Measurements from ENCODE around the gene VASP.

Gene VASP

DNA sequence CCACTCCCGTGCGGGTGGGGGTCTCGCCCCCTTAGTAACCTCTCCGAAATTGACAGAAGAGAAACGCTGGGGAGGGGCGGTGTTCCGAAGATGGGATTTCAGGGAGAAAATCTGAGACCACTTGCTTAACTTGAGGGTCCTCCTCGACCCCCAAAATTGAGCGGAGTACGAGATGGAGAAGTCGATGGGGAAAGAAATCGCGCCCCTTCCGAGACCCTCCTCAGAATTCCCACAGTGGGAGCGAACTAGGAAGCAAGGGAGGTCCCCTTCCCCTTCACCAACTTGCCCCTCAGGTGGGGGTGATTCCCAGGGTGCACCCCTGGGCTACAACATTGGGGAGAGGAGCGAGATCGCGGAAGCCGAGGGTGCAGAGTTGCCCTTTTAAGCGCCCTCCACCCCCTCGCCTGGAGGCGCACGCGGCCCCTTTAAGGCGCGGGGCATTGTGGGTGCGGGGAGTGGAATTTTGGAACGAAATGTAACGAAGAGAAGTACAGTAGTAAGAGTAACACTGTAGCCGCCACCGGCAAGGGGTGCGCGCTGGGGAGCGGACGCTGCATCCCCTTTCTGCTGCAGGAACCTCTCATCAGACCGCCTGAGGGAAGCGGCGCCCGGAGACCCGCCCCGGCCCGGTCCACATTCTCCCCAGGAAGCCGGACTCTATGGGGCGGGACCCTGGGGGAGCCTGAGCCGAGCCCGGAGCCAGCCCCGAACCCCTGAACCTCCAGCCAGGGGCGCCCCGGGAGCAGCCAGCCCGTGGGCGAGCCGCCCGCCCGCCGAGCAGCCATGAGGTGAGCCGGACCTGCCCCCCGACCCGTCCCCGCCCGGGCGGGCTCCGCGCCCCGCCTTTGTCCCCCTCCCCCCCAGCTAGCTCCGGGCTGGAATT lies at the start of gene VASP:
VASP (plus strand) TSS at position 491 of the 883 bp plus-strand sequence; CDS start at position 784, 293 bp downstream.
- peaks cover 15% of the 10 kb centered on the region for H3K36me3 Mint-ChIP-seq (ENCODE audit: low read depth)
- ATAC-seq (peak; percentile 55), DNase-seq (peak; percentile 91)
- H3K27ac Mint-ChIP-seq, result peak within 1 kb of the TSS; percentile 92
- no peaks in the 10 kb centered on the region for H3K9me3 Mint-ChIP-seq
- H3K4me3 Mint-ChIP-seq, result peak within 1 kb of the TSS; percentile 91
- H3K27me3 Mint-ChIP-seq, result no peaks in the 10 kb centered on the region
- peaks cover 61% of the 10 kb centered on the region for H3K4me1 Mint-ChIP-seq

DNA sequence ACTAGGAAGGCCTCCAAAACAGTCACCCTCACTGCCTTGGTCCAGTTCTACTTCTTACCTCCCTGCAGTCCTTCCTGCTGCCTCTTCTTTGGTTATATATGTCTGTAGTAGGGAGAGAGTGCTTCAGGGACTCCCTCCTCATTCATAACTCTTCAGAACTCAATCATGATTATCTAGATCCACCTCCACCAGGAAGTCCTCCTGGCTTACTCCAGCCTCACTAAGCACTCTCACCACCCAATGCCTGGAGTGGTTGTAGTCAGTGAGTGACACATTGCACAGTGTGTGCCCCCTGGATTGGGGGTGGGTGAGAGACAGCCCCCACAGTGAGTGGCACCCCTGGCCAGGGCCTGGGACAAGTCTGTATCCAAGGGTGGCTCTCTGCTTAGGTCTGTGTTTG lies 49.5 kb upstream of the VASP start:
- DNase-seq, result no peak
- H3K36me3 Mint-ChIP-seq (ENCODE audit: low read depth), result no peaks in the 10 kb centered on the region
- H3K4me3 Mint-ChIP-seq, result no peak overlapping the region
- H3K9me3 Mint-ChIP-seq, result no peaks in the 10 kb centered on the region
- ATAC-seq, result no peak
- H3K4me1 Mint-ChIP-seq, result peaks cover 21% of the 10 kb centered on the region
- peaks cover 2% of the 10 kb centered on the region for H3K27me3 Mint-ChIP-seq
- H3K27ac Mint-ChIP-seq, result no peak overlapping the region

DNA sequence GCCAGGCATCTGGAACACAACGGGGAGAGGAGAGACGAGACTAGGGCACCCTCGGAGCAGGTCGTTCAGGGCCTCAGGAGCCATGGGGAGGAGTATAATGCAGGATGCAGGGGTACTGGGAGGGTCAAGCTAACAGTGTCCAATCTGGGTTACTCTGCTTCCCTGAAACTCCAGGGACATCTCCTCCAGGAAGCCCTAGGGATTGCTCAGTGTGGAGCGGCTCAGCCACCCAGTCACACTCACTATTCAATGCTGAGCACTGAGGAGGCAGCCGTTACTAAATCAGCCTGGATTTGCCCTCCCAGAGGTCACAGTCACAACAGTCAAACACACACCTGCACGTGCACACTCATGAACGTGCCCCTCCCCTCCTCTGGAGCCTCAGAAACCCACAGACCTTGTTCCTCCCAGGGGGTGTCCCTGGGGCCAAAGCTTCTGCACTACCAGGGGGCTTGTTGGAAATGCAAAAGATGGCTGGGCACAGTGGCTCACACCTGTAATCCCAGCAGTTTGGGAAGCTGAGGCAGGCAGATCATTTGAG lies 46.4 kb upstream of the VASP start:
- H3K36me3 Mint-ChIP-seq (ENCODE audit: low read depth), result no peaks in the 10 kb centered on the region
- H3K9me3 Mint-ChIP-seq, result no peaks in the 10 kb centered on the region
- peaks cover 11% of the 10 kb centered on the region for H3K4me1 Mint-ChIP-seq
- no peak for ATAC-seq
- no peak for DNase-seq
- H3K4me3 Mint-ChIP-seq, result no peak overlapping the region
- H3K27ac Mint-ChIP-seq, result no peak overlapping the region
- H3K27me3 Mint-ChIP-seq, result peaks cover 10% of the 10 kb centered on the region

DNA sequence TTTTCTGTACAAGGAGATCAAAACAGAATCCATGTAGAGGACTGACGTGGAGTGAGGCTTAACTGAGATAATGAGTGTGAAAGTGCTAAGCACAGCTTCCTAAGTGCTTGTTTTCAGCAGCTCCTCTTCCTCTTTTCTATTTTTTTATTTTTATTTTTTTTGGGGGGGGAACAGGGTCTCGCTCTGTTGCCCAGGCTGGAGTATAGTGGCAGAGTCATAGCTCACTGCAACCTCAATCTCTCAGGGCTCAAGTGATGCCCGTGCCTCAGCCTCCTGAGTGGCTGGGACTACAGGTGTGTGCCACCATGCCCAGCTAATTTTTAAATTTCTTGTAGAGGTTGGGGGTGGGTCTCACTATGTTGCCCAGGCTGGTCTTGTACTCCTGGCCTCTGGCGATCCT lies 45.1 kb upstream of the VASP start:
- Mint-ChIP-seq H3K27ac (no peak overlapping the region), H3K4me3 (no peak overlapping the region), H3K27me3 (peaks cover 10% of the 10 kb centered on the region), H3K4me1 (peaks cover 5% of the 10 kb centered on the region), H3K36me3 (ENCODE audit: low read depth) (no peaks in the 10 kb centered on the region), H3K9me3 (no peaks in the 10 kb centered on the region)
- DNase-seq (no peak), ATAC-seq (no peak)

DNA sequence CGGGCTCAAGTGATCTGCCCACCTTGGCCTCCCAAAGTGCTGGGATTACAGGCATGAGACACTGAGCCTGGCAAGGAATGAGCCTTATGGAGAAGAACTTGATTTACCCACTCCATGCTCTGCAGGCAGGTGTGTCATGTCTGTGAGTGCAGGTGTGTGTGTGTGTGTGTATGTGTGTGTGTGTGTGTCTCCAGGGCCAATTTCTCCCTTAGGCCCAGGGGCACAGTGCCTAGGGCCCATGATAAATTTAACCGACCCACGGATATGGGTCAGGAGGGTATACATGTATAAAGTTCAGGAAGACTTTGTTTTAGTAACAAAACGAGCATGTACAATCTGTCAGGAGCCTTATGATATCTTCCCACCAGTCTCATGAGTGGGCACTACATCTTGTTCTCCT lies 44.0 kb upstream of the VASP start:
- no peak for ATAC-seq
- H3K36me3 Mint-ChIP-seq (ENCODE audit: low read depth), result no peaks in the 10 kb centered on the region
- peaks cover 9% of the 10 kb centered on the region for H3K4me1 Mint-ChIP-seq
- peaks cover 10% of the 10 kb centered on the region for H3K27me3 Mint-ChIP-seq
- H3K4me3 Mint-ChIP-seq, result no peak overlapping the region
- no peaks in the 10 kb centered on the region for H3K9me3 Mint-ChIP-seq
- DNase-seq, result no peak
- H3K27ac Mint-ChIP-seq, result no peak overlapping the region

DNA sequence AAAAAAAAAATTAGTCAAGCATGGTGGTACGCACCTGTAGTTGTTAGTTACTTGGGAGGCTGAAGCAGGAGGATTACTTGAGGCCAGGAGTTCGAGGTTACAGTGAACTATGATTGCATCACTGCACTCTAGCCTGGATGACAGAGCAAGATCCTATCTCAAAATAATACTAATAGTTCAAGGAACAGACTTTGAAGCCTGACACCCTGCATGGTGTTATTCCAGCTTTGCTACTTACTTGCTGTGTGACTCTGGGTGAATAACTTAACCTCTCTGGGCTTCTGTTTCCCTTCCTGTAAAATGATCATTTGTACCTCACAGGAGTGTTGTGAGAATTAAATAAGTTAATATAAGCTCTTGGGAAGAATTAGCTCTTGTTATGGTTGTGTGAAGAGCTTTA lies 43.0 kb upstream of the VASP start:
- H3K9me3 Mint-ChIP-seq, result no peaks in the 10 kb centered on the region
- H3K4me1 Mint-ChIP-seq, result peaks cover 14% of the 10 kb centered on the region
- no peak overlapping the region for H3K4me3 Mint-ChIP-seq
- DNase-seq, result no peak
- no peaks in the 10 kb centered on the region for H3K36me3 Mint-ChIP-seq (ENCODE audit: low read depth)
- peaks cover 10% of the 10 kb centered on the region for H3K27me3 Mint-ChIP-seq
- no peak for ATAC-seq
- H3K27ac Mint-ChIP-seq, result no peak overlapping the region

DNA sequence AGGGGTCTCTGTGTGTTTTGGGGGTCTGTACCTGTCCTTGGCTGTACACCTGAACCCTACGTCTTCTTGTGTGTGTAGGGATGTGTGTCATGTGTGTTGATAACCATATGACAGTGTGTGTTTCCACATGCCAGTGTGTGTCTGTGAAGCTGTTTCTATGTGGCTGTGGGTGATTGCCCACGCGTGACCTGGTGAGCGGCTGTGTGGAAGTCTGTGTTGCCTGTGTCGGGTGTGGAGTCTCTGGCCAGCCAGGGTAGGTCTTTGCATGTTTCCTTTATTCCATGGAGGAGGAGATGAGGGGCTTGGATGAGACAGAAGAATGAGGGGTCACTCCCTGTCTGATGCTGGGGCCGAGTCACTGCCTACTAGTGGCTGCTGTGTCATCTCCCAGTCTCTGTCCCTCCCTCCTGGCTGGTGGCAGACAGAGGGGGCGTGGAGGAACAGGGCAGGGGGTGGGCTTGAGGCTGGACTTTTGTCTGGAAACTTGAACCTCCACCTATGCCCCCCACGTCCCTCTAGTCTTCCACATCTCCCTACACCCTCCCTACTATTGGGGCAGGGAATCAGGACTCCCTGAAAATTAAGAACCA lies 42.3 kb upstream of the VASP start:
- DNase-seq (no peak), ATAC-seq (no peak)
- H3K4me1 Mint-ChIP-seq, result peaks cover 20% of the 10 kb centered on the region
- peaks cover 6% of the 10 kb centered on the region for H3K36me3 Mint-ChIP-seq (ENCODE audit: low read depth)
- H3K9me3 Mint-ChIP-seq, result no peaks in the 10 kb centered on the region
- no peak overlapping the region for H3K4me3 Mint-ChIP-seq
- peaks cover 10% of the 10 kb centered on the region for H3K27me3 Mint-ChIP-seq
- H3K27ac Mint-ChIP-seq, result no peak overlapping the region

DNA sequence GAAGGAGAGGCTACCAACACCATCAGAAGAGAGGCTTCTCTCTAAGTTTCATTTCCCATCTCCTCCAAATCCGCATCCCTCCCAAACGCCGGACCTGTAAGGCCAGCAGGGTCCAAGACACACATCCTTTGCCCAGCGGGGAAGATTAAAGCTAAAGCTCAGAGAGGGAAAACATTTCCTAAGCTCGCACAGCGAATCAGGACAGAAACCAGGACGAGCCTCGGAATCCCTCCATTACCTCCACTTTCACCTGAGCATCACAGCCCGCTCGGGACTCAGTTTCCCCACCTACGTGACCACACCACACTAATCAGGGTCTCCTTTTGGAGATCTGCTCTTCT lies 40.2 kb upstream of the VASP start:
- DNase-seq (no peak), ATAC-seq (no peak)
- peak overlapping the region; percentile 86 for H3K4me3 Mint-ChIP-seq
- H3K27ac Mint-ChIP-seq, result peak overlapping the region; percentile 49
- H3K36me3 Mint-ChIP-seq (ENCODE audit: low read depth), result peaks cover 19% of the 10 kb centered on the region
- peaks cover 36% of the 10 kb centered on the region for H3K4me1 Mint-ChIP-seq
- H3K9me3 Mint-ChIP-seq, result no peaks in the 10 kb centered on the region
- peaks cover 13% of the 10 kb centered on the region for H3K27me3 Mint-ChIP-seq

DNA sequence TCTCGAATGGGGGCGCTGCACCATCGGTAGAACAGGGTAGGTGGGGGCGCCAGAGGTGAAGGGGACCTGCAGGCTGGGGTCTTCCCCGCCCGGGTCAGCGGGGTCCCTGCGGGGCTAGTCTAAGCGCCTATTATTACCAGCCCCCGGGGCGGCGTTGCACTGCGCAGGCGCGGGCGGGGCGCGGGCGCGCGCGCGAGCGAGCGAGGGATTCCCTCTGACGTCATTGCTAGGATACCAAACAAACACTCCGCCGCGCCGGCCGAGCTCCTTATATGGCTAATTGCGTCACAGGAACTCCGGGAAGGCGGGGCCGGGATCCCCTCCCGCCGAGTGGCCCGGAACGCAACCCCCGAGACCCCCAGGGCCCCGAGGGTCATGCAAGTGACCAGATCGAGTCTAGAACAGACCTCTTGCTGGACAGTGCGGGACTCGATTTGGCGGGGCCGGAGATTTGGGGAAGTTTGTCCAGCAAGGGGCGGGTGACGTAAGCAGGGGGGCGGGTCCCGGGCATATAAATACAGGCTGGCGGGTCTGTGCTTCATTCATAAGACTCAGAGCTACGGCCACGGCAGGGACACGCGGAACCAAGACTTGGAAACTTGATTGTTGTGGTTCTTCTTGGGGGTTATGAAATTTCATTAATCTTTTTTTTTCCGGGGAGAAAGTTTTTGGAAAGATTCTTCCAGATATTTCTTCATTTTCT lies 39.7 kb upstream of the VASP start, which contains the start of gene FOSB:
FOSB (plus strand) TSS at position 541 of the 703 bp plus-strand sequence. CDS start 591 bp downstream, outside the sequence.
- DNase-seq (peak; percentile 93), ATAC-seq (peak; percentile 3)
- peak within 1 kb of the TSS; percentile 86 for H3K4me3 Mint-ChIP-seq
- peaks cover 36% of the 10 kb centered on the region for H3K4me1 Mint-ChIP-seq
- H3K27ac Mint-ChIP-seq, result peak within 1 kb of the TSS; percentile 92
- peaks cover 14% of the 10 kb centered on the region for H3K27me3 Mint-ChIP-seq
- H3K9me3 Mint-ChIP-seq, result no peaks in the 10 kb centered on the region
- peaks cover 19% of the 10 kb centered on the region for H3K36me3 Mint-ChIP-seq (ENCODE audit: low read depth)

DNA sequence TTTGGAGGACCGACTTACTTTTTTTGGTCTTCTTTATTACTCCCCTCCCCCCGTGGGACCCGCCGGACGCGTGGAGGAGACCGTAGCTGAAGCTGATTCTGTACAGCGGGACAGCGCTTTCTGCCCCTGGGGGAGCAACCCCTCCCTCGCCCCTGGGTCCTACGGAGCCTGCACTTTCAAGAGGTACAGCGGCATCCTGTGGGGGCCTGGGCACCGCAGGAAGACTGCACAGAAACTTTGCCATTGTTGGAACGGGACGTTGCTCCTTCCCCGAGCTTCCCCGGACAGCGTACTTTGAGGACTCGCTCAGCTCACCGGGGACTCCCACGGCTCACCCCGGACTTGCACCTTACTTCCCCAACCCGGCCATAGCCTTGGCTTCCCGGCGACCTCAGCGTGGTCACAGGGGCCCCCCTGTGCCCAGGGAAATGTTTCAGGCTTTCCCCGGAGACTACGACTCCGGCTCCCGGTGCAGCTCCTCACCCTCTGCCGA lies 39.1 kb upstream of the VASP start:
- peaks cover 18% of the 10 kb centered on the region for H3K27me3 Mint-ChIP-seq
- H3K4me3 Mint-ChIP-seq, result peak overlapping the region; percentile 86
- ATAC-seq, result no peak

DNA sequence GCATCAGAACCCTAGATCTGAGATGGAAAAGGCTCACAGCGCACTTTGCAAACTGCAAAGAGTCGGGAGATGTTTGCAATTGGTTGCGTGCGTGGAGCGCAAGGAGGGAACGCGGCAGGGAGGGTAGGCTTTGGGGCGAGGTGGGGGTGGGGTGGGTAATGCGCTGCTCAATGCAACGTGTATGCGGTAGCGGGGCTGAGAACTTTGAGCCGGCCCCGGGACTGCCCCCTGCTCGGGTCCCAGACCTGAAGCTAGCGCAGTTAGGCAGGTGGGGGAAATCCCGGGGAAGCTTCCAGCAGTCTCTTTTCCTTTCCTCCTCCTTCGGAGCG lies 38.5 kb upstream of the VASP start:
- Mint-ChIP-seq H3K4me1 (peaks cover 38% of the 10 kb centered on the region), H3K27me3 (peaks cover 22% of the 10 kb centered on the region), H3K4me3 (peak overlapping the region; percentile 86), H3K9me3 (no peaks in the 10 kb centered on the region), H3K36me3 (ENCODE audit: low read depth) (peaks cover 23% of the 10 kb centered on the region), H3K27ac (peak overlapping the region; percentile 92)
- ATAC-seq (peak; percentile 58), DNase-seq (no peak)

More for the DNA sequence above, 39.1 kb upstream of the VASP start:
- Mint-ChIP-seq H3K4me1 (peaks cover 38% of the 10 kb centered on the region), H3K9me3 (no peaks in the 10 kb centered on the region), H3K27ac (peak overlapping the region; percentile 92), H3K36me3 (ENCODE audit: low read depth) (peaks cover 23% of the 10 kb centered on the region)
- peak; percentile 49 for DNase-seq

DNA sequence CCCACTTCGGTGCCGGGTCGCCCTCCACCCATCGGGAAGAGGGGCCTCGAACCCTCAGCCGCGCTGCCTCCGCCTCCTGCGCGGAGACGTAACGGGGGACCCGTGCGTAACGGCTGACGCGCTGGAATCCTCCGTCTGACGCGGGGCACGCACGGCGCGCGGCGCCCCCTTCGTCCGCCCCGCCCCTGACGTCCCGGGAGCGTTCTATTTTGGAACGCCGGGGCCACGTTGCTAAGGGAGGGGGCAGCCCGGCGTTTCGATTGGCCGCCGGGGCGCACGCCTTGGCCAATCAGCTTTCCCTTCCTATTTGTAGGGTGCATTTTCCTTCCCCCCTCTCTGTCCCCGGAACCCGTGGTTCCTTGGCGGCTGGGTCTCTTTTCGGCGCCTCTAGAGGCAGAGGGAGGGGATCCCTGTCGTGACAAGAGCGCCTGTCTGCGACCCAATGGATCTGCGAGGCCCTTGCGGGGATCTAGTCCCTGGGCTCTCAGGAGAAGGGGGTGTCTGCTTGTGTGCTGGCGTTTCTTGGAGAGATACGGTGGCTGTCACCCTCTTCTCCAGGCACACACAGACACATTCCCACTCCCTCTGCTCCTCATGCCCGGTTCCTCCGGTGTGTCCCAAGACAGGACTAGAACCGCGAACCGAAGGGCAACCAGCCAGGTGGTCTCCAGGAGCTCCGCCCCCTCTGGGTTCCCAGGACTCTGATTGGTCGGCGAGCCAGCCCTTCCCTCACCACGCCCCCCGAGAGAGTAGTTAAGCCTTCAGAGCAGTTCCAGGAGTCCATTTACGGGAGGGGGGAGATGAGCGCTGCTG lies 37.9 kb upstream of the VASP start:
- ATAC-seq, result peak; percentile 80
- Mint-ChIP-seq H3K4me1 (peaks cover 38% of the 10 kb centered on the region), H3K27ac (peak overlapping the region; percentile 92), H3K27me3 (peaks cover 23% of the 10 kb centered on the region), H3K4me3 (peak overlapping the region; percentile 86), H3K36me3 (ENCODE audit: low read depth) (peaks cover 27% of the 10 kb centered on the region), H3K9me3 (no peaks in the 10 kb centered on the region)
- peak; percentile 95 for DNase-seq

DNA sequence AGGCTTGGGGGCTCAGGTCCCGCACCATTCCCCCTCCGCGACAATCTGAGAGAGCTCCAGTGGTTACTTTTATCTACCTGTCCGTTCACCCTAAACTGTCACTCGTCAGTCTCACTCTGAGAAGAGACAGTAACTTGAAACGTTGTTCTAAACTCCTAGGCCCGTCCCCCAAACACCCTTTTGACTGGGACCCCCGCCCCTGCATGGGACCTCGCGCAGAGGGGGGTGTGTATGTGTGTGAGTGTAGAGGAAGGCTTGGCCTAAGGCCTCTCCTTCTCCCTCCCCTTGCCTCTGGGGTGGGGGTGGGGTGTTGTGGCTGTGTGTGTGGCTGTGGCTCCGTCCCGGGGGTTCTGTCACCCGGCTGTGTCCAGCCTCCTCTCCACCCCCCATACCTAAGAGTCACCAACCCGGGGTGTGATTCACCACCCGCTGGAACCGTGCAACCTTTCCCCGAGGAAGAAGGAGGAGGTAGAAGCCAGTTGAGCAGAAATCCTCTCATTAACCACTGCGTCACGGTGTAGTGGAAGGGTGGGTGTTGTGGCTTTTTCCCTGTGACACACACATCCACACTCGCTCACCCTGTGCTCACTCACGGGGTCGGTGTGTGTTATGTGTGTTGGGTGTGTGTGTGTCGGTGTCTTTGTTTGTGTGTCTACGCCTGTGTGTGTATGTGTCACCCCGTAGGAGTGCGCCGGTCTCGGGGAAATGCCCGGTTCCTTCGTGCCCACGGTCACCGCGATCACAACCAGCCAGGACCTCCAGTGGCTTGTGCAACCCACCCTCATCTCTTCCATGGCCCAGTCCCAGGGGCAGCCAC lies 37.1 kb upstream of the VASP start:
- Mint-ChIP-seq H3K9me3 (no peaks in the 10 kb centered on the region), H3K4me3 (peak overlapping the region; percentile 86), H3K27ac (peak overlapping the region; percentile 92), H3K36me3 (ENCODE audit: low read depth) (peaks cover 28% of the 10 kb centered on the region), H3K4me1 (peaks cover 40% of the 10 kb centered on the region), H3K27me3 (peaks cover 23% of the 10 kb centered on the region)
- ATAC-seq (no peak), DNase-seq (peak; percentile 40)
